ENCODE data around the gene GAS2L2.

- TF ChIP-seq, protein P1, sequence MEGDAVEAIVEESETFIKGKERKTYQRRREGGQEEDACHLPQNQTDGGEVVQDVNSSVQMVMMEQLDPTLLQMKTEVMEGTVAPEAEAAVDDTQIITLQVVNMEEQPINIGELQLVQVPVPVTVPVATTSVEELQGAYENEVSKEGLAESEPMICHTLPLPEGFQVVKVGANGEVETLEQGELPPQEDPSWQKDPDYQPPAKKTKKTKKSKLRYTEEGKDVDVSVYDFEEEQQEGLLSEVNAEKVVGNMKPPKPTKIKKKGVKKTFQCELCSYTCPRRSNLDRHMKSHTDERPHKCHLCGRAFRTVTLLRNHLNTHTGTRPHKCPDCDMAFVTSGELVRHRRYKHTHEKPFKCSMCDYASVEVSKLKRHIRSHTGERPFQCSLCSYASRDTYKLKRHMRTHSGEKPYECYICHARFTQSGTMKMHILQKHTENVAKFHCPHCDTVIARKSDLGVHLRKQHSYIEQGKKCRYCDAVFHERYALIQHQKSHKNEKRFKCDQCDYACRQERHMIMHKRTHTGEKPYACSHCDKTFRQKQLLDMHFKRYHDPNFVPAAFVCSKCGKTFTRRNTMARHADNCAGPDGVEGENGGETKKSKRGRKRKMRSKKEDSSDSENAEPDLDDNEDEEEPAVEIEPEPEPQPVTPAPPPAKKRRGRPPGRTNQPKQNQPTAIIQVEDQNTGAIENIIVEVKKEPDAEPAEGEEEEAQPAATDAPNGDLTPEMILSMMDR (IDR thresholded peaks at IDR 0.05), result no peak
- TF ChIP-seq POLR2A (IDR thresholded peaks at IDR 0.05), result no peak
- TF ChIP-seq EP300 (IDR thresholded peaks at IDR 0.05), result no peak
Measured at GRCh38 chr17:35780950-35781349, 27.9 kb upstream of the GAS2L2 start.

Measured in tibial nerve (tissue), 4 donors.